GM10266 (cell line): ENCODE data around the gene RAB6B.

ENCODE experiments used
- DNase-seq: peaks from one replicate; pipeline ENCODE4 v3.0.0; 2012; ENCODE audit errors: extremely low spot score
- TF ChIP-seq, protein P1 (sequence below): IDR thresholded peaks from 2 replicates; pipeline ENCODE4 v1.5.1; 2012; ENCODE audit warnings: mild to moderate bottlenecking, low read depth; ENCODE audit not compliant: control insufficient read depth, insufficient read depth; ENCODE audit errors: missing control alignments

RAB6B gene

DNA sequence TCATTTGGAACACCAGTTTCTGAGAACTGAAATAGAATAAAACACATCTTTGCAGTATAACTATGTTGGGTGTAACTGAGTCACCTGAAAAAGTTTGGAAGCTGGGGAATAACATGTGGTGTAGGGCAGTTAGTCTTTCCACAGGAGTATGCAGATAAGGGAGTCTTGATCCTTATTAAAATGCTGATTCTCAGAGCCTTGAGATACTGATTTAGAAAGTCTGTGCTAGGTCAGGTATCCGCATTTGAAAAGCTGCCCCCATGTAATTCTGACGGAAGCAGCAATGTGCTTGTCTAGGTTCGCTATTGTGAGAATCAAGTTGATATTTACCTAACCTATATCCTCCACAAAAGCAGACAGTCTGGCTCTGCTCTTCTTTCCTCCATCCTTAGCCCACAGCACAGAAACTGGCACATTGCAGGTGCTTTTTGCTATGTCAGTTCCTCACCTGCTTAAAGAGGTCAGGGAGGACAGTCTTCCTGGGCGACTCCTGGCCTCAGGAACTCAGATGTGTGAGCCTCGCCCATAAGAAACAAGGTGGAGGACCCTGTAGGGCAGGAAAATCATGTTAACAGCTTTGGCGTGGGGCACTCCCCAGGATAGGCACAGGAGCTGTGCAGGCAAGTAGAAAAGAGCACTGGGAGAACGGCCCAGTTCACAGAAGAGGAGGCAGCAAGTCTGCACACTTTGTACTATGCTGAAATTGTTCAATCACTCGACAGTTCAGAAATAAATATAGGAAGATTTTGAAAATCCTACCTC, 117.7 kb downstream of the RAB6B start:
- no peak for DNase-seq
- TF ChIP-seq, protein P1, sequence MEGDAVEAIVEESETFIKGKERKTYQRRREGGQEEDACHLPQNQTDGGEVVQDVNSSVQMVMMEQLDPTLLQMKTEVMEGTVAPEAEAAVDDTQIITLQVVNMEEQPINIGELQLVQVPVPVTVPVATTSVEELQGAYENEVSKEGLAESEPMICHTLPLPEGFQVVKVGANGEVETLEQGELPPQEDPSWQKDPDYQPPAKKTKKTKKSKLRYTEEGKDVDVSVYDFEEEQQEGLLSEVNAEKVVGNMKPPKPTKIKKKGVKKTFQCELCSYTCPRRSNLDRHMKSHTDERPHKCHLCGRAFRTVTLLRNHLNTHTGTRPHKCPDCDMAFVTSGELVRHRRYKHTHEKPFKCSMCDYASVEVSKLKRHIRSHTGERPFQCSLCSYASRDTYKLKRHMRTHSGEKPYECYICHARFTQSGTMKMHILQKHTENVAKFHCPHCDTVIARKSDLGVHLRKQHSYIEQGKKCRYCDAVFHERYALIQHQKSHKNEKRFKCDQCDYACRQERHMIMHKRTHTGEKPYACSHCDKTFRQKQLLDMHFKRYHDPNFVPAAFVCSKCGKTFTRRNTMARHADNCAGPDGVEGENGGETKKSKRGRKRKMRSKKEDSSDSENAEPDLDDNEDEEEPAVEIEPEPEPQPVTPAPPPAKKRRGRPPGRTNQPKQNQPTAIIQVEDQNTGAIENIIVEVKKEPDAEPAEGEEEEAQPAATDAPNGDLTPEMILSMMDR = no peak

DNA sequence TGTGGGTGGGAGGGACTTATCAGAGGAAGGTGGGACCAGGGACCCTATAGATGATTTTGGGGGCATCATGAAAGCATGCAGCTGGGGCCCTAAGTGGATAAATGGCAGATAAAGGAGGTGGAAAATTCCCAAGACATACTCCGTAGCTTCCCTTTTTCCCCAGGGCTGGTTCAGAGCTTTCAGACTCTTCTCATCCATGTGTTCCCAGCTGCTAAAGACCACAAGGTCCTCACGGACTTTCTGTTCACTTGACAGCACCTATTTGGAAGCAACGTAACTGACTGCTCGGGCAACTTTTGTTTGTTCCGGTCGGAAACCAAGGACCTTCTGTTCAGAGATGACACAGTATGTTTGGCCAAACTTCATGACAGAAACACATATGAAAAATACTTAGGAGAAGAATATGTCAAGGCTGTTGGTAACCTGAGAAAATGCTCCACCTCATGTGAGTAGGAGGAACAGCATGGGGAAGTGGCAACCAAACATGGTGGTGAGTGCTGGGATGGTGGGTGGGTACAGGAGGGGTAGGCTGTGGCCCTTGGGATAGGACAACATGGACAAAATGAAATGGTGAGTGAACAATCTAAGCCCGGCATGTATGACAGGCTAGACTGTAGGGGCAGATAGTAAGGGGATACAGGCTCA, 118.8 kb downstream of the RAB6B start:
- DNase-seq = no peak
- TF ChIP-seq, protein P1 = no peak

DNA sequence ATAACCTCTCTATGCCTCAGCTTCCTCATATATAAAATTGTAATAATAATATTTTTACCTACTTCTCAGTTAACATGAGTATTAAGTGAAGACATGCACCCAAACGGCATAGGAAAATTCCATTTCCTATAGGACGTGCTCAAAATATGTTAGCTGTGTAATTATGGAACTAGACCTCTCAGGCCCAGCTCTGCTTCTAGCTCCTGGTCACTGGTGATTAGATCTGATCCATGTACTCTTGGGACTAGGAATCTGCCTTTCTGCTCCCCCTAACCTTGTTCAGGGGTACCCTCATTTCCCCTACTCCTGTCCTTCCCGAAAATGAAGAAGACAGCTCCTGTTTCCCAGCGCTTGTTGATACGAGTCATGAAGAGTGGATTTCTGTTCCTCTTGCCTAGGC, 119.8 kb downstream of the RAB6B start:
- TF ChIP-seq, protein P1 = no peak
- no peak for DNase-seq

DNA sequence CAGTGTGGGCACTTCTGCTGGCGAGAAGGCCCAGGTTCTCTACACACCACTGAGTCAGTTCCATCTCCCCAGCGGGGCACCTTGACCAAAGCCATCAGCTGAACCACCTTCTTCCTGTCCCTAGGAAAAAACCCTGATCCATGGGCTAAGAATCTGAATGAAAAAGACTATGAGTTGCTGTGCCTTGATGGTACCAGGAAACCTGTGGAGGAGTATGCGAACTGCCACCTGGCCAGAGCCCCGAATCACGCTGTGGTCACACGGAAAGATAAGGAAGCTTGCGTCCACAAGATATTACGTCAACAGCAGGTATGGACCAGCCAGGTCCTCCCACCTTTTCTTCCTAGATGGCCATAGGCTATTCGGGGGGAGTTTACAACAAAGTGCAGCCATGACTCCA, 120.4 kb downstream of the RAB6B start:
- no peak for DNase-seq

More for the DNA sequence above, 120.4 kb downstream of the RAB6B start:
- TF ChIP-seq, protein P1 = no peak
